Neural cell (in vitro differentiated cells): ENCODE results near the gene SMTN.

ENCODE experiments used
- CTCF ChIP-seq: fragments of 450-650 bp; IDR thresholded peaks from 2 replicates; pipeline ENCODE4 v1.5.1; 2014; ENCODE audit warnings: antibody characterized with exemption, mild to moderate bottlenecking, moderate library complexity; ENCODE audit not compliant: poor library complexity, severe bottlenecking
- EP300 ChIP-seq: fragments of 450-650 bp; conservative IDR thresholded peaks from 2 replicates; pipeline ENCODE4 v1.6.1; 2014; ENCODE audit warnings: antibody characterized with exemption, mild to moderate bottlenecking, moderate library complexity; ENCODE audit not compliant: poor library complexity, severe bottlenecking
- MXI1 ChIP-seq: fragments of 450-650 bp; conservative IDR thresholded peaks from 2 replicates; pipeline ENCODE4 v1.6.1; 2014; ENCODE audit warnings: antibody characterized with exemption, mild to moderate bottlenecking; ENCODE audit not compliant: poor library complexity, severe bottlenecking
- POLR2AphosphoS5 ChIP-seq: IDR thresholded peaks from 2 replicates; pipeline ENCODE4 v1.6.1; 2012
- RAD21 ChIP-seq: fragments of 450-650 bp; conservative IDR thresholded peaks from 2 replicates; pipeline ENCODE4 v1.6.1; 2014; ENCODE audit warnings: antibody characterized with exemption, mild to moderate bottlenecking, moderate library complexity
- REST ChIP-seq: IDR thresholded peaks from 2 replicates; pipeline ENCODE4 v1.6.1; 2012; ENCODE audit warnings: borderline replicate concordance
- SMC3 ChIP-seq: fragments of 450-650 bp; conservative IDR thresholded peaks from 2 replicates; pipeline ENCODE4 v1.6.1; 2014; ENCODE audit warnings: antibody characterized with exemption, mild to moderate bottlenecking, moderate library complexity; ENCODE audit not compliant: poor library complexity
- TAF1 ChIP-seq: IDR thresholded peaks from 2 replicates; pipeline ENCODE4 v1.6.1; 2012; ENCODE audit warnings: low read depth

GRCh38 chr22:31143537-31143936, 62.4 kb downstream of the SMTN start:
- no peak for TF ChIP-seq CTCF
- TF ChIP-seq POLR2AphosphoS5, result no peak
- no peak for TF ChIP-seq EP300
- TF ChIP-seq MXI1, result no peak
- no peak for TF ChIP-seq SMC3
- TF ChIP-seq REST, result no peak
- TF ChIP-seq TAF1, result no peak
- no peak for TF ChIP-seq RAD21
